Smooth muscle cell (in vitro differentiated cells): Measurements from ENCODE around the gene NOXA1. TPM values are rescaled to one million over a fixed set of nuclear protein-coding genes. Genes with fewer than 3 reads are reported as not detected.

ENCODE experiments used
- DNase-seq: peaks from one replicate; lab custom pipeline; 2025; ENCODE audit not compliant: unreplicated experiment; lab: John Stamatoyannopoulos, UW
- H2AFZ ChIP-seq: fragments of 200-600 bp; sonication (generic); 2 replicates; pipeline ENCODE4 v1.6.0; 2016; ENCODE audit warnings: antibody characterized with exemption, low read depth, mild to moderate bottlenecking
- H3F3A ChIP-seq: fragments of 200-600 bp; sonication (generic); 2 replicates; pipeline ENCODE4 v1.6.0; 2017; ENCODE audit warnings: antibody characterized with exemption, low read depth
- H3K27ac ChIP-seq: fragments of 200-600 bp; sonication (generic); 2 replicates; pipeline ENCODE4 v1.5.1; 2016; ENCODE audit warnings: low read depth, mild to moderate bottlenecking
- H3K27me3 ChIP-seq: fragments of 200-600 bp; sonication (generic); 2 replicates; pipeline ENCODE4 v1.6.1; 2016; ENCODE audit warnings: low read depth, mild to moderate bottlenecking
- H3K36me3 ChIP-seq: fragments of 200-600 bp; sonication (generic); 2 replicates; pipeline ENCODE4 v1.5.1; 2016; ENCODE audit warnings: low read depth
- H3K4me1 ChIP-seq: fragments of 200-600 bp; sonication (generic); 2 replicates; pipeline ENCODE4 v1.5.1; 2016; ENCODE audit warnings: low read depth
- H3K4me2 ChIP-seq: fragments of 200-600 bp; sonication (generic); 2 replicates; pipeline ENCODE4 v1.6.0; 2016; ENCODE audit warnings: mild to moderate bottlenecking
- H3K4me3 ChIP-seq: fragments of 200-600 bp; sonication (generic); 2 replicates; pipeline ENCODE4 v1.5.1; 2016; ENCODE audit warnings: mild to moderate bottlenecking
- H3K79me2 ChIP-seq: fragments of 200-600 bp; sonication (generic); 2 replicates; pipeline ENCODE4 v1.6.0; 2016; ENCODE audit warnings: low read depth, mild to moderate bottlenecking
- H3K9ac ChIP-seq: fragments of 200-600 bp; sonication (generic); 2 replicates; pipeline ENCODE4 v1.6.0; 2016; ENCODE audit warnings: low read depth
- H3K9me3 ChIP-seq: fragments of 200-600 bp; sonication (generic); replicated peaks from 2 replicates; pipeline ENCODE4 v1.5.1; 2016; ENCODE audit warnings: low read depth
- H4K20me1 ChIP-seq: fragments of 200-600 bp; sonication (generic); 2 replicates; pipeline ENCODE4 v1.6.0; 2016; ENCODE audit warnings: low read depth
- CTCF ChIP-seq: fragments of 200-600 bp; sonication (generic); IDR thresholded peaks from 2 replicates; pipeline ENCODE4 v1.5.1; 2017; ENCODE audit warnings: borderline replicate concordance, mild to moderate bottlenecking, antibody characterized with exemption; ENCODE audit not compliant: insufficient read depth, poor library complexity, severe bottlenecking
- WGBS: methylation state at CpG from one replicate; pipeline ENCODE4 v1.1.7; 2016; ENCODE audit warnings: low lambda C conversion rate; 5-methylcytosine and 5-hydroxymethylcytosine counted together
- polyA plus RNA-seq: library from polyadenylated mRNA; unstranded; fragments of >200 nt; fragmentation: Nextera tagmentation; extraction: Ambion mirVana; gene quantifications from 2 replicates; pipeline ENCODE4 v1.2.1, GENCODE V29; 2016
- total RNA-seq: library from RNA; depleted of rRNA; stranded (reverse); fragments of >200 nt; gene quantifications from 2 replicates; pipeline ENCODE4 v1.2.3, GENCODE V29; 2014

The NOXA1 gene
- total and polyA plus RNA-seq, 2 experiments from 2014 or later = 0.09 to 0.81 TPM

GRCh38 chr9:137402746-137403145 is 20.4 kb upstream of the NOXA1 start:
- WGBS = 97% methylated on average over 11 of the region's 11 CpGs
- TF ChIP-seq CTCF = no peak

GRCh38 chr9:137403269-137403668 is 19.9 kb upstream of the NOXA1 start:
- Histone ChIP-seq H3K27ac (no peak overlapping the region), H3K4me3 (no peak overlapping the region), H3K9me3 (no peaks in the 10 kb centered on the region), H3K4me1 (no peaks in the 10 kb centered on the region), H3K4me2 (no peak overlapping the region), H3K9ac (no peak overlapping the region), H3K27me3 (no peaks in the 10 kb centered on the region), H3K36me3 (no peaks in the 10 kb centered on the region), H2AFZ (no peak overlapping the region), H3F3A (no peaks in the 10 kb centered on the region), H4K20me1 (peaks cover 44% of the 10 kb centered on the region), H3K79me2 (no peaks in the 10 kb centered on the region)
- 95% methylated on average over 15 of the region's 15 CpGs for WGBS
- TF ChIP-seq CTCF = no peak
- DNase-seq = no peak

More at GRCh38 chr9:137402746-137403145, 20.4 kb upstream of the NOXA1 start:
- Histone ChIP-seq H4K20me1 (peaks cover 40% of the 10 kb centered on the region), H3K4me2 (no peak overlapping the region), H2AFZ (no peak overlapping the region), H3K79me2 (no peaks in the 10 kb centered on the region), H3K4me3 (no peak overlapping the region), H3K9ac (no peak overlapping the region), H3K27ac (no peak overlapping the region), H3F3A (no peaks in the 10 kb centered on the region), H3K27me3 (no peaks in the 10 kb centered on the region), H3K4me1 (no peaks in the 10 kb centered on the region), H3K9me3 (no peaks in the 10 kb centered on the region), H3K36me3 (no peaks in the 10 kb centered on the region)
- no peak for DNase-seq

GRCh38 chr9:137404961-137405567 is 18.1 kb upstream of the NOXA1 start:
- no peak for TF ChIP-seq CTCF
- H4K20me1 ChIP-seq = peaks cover 56% of the 10 kb centered on the region
- no peak overlapping the region for H2AFZ ChIP-seq
- 93% methylated on average over 20 of the region's 24 CpGs for WGBS
- H3F3A ChIP-seq = no peaks in the 10 kb centered on the region
- no peaks in the 10 kb centered on the region for H3K36me3 ChIP-seq
- no peaks in the 10 kb centered on the region for H3K79me2 ChIP-seq
- DNase-seq = no peak
- no peak overlapping the region for H3K4me2 ChIP-seq
- no peaks in the 10 kb centered on the region for H3K9me3 ChIP-seq
- H3K4me3 ChIP-seq = no peak overlapping the region
- no peak overlapping the region for H3K9ac ChIP-seq
- H3K4me1 ChIP-seq = no peaks in the 10 kb centered on the region
- no peak overlapping the region for H3K27ac ChIP-seq
- H3K27me3 ChIP-seq = no peaks in the 10 kb centered on the region

- no peak overlapping the region for H3K4me3 ChIP-seq
- H3K27ac ChIP-seq = no peak overlapping the region
- no peaks in the 10 kb centered on the region for H3F3A ChIP-seq
- H3K4me2 ChIP-seq = no peak overlapping the region
- H3K79me2 ChIP-seq = no peaks in the 10 kb centered on the region
- no peak for TF ChIP-seq CTCF
- H3K4me1 ChIP-seq = no peaks in the 10 kb centered on the region
- H4K20me1 ChIP-seq = peaks cover 61% of the 10 kb centered on the region
- H3K36me3 ChIP-seq = no peaks in the 10 kb centered on the region
- no peaks in the 10 kb centered on the region for H3K9me3 ChIP-seq
- H3K9ac ChIP-seq = no peak overlapping the region
- no peak overlapping the region for H2AFZ ChIP-seq
- 94% methylated on average over 11 of the region's 11 CpGs for WGBS
- no peaks in the 10 kb centered on the region for H3K27me3 ChIP-seq
- no peak for DNase-seq
These were observed 17.5 kb upstream of the NOXA1 start for GRCh38 chr9:137405677-137406081.
